ENCODE measurements around the gene EHD1.
A peak's percentile ranks its signal among the peaks of the same experiment; 100 is the strongest.

The EHD1 gene

GRCh38 chr11:64923151-64923661 lies 44.8 kb upstream of the EHD1 start:
- DNase-seq (ENCODE audit: extremely low read depth, insufficient read length) = no peak
- TF ChIP-seq CTCF (IDR thresholded peaks at IDR 0.05; ENCODE audit: insufficient read depth, low read length, poor library complexity, severe bottlenecking) = no peak
- Histone ChIP-seq H3K36me3 (ENCODE audit: control insufficient read depth, insufficient read depth, low read length) (peaks cover 3% of the 10 kb centered on the region), H3K4me3 (replicated peaks; ENCODE audit: low read depth, low read length) (no peak overlapping the region), H3K27me3 (replicated peaks; ENCODE audit: control insufficient read depth, insufficient read depth, low read length) (no peaks in the 10 kb centered on the region)

GRCh38 chr11:64921384-64921783 lies 43.0 kb upstream of the EHD1 start:
- Histone ChIP-seq H3K4me3 (replicated peaks; ENCODE audit: low read depth, low read length) (no peak overlapping the region), H3K36me3 (ENCODE audit: control insufficient read depth, insufficient read depth, low read length) (no peaks in the 10 kb centered on the region; the same call in 1 of the 2 replicates), H3K27me3 (replicated peaks; ENCODE audit: control insufficient read depth, insufficient read depth, low read length) (no peaks in the 10 kb centered on the region)
- TF ChIP-seq CTCF (IDR thresholded peaks at IDR 0.05; ENCODE audit: insufficient read depth, low read length, poor library complexity, severe bottlenecking) = no peak
- DNase-seq (ENCODE audit: extremely low read depth, insufficient read length) = no peak

- no peak for TF ChIP-seq CTCF (IDR thresholded peaks at IDR 0.05; ENCODE audit: insufficient read depth, low read length, poor library complexity, severe bottlenecking)
- Histone ChIP-seq H3K27me3 (replicated peaks; ENCODE audit: control insufficient read depth, insufficient read depth, low read length) (no peaks in the 10 kb centered on the region), H3K36me3 (ENCODE audit: control insufficient read depth, insufficient read depth, low read length) (no peaks in the 10 kb centered on the region), H3K4me3 (replicated peaks; ENCODE audit: low read depth, low read length) (no peak overlapping the region)
- no peak for DNase-seq (ENCODE audit: extremely low read depth, insufficient read length)
Measured at GRCh38 chr11:64920124-64920523, 41.7 kb upstream of the EHD1 start.

- TF ChIP-seq CTCF (IDR thresholded peaks at IDR 0.05; ENCODE audit: insufficient read depth, low read length, poor library complexity, severe bottlenecking) = no peak
- Histone ChIP-seq H3K27me3 (replicated peaks; ENCODE audit: control insufficient read depth, insufficient read depth, low read length) (no peaks in the 10 kb centered on the region), H3K36me3 (ENCODE audit: control insufficient read depth, insufficient read depth, low read length) (no peaks in the 10 kb centered on the region), H3K4me3 (replicated peaks; ENCODE audit: low read depth, low read length) (no peak overlapping the region)
- no peak for DNase-seq (ENCODE audit: extremely low read depth, insufficient read length)
Measured at GRCh38 chr11:64919627-64920026, 41.2 kb upstream of the EHD1 start.

GRCh38 chr11:64918017-64918416 lies 39.6 kb upstream of the EHD1 start:
- no peaks in the 10 kb centered on the region for H3K27me3 ChIP-seq (replicated peaks; ENCODE audit: control insufficient read depth, insufficient read depth, low read length)
- peaks cover 5% of the 10 kb centered on the region for H3K36me3 ChIP-seq (ENCODE audit: control insufficient read depth, insufficient read depth, low read length)
- no peak for DNase-seq (ENCODE audit: extremely low read depth, insufficient read length)
- peak; percentile 34 for TF ChIP-seq CTCF (IDR thresholded peaks at IDR 0.05; ENCODE audit: insufficient read depth, low read length, poor library complexity, severe bottlenecking)
- H3K4me3 ChIP-seq (replicated peaks; ENCODE audit: low read depth, low read length) = peak overlapping the region; percentile 54

GRCh38 chr11:64917663-64917995 lies 39.2 kb upstream of the EHD1 start:
- DNase-seq (ENCODE audit: extremely low read depth, insufficient read length) = no peak
- H3K4me3 ChIP-seq (replicated peaks; ENCODE audit: low read depth, low read length) = peak overlapping the region; percentile 54
- TF ChIP-seq CTCF (IDR thresholded peaks at IDR 0.05; ENCODE audit: insufficient read depth, low read length, poor library complexity, severe bottlenecking) = no peak

More at GRCh38 chr11:64917663-64917995, 39.2 kb upstream of the EHD1 start:
- H3K36me3 ChIP-seq (ENCODE audit: control insufficient read depth, insufficient read depth, low read length) = peaks cover 7% of the 10 kb centered on the region
- H3K27me3 ChIP-seq (replicated peaks; ENCODE audit: control insufficient read depth, insufficient read depth, low read length) = no peaks in the 10 kb centered on the region

Measured in GM06990 (cell line).